ENCODE measurements around the gene ATXN2. TPM values are rescaled to one million over a fixed set of nuclear protein-coding genes. Genes with fewer than 3 reads are reported as not detected.
A peak's percentile ranks its signal among the peaks of the same experiment; 100 is the strongest.

The ATXN2 gene
- total RNA-seq, 1 experiment from 2014 or later, result 20.7 TPM

DNA sequence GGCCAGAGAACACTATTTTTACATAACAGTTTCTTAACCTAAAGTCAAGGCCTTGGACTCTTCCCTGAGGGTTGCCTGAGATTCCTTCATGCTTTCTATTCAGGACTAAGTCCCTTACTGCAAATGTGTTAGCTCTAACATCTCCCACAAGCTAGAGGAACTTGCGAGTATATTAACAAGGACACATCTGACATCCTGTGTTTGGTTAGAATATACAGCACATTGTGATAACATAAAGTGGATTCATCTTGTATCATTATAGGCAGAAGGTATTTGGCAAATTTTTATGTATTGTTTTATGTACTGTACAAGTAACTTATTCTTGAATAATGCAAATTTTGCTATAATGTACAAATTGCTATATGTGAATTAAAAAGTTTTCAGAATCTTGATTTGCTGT, 147.9 kb downstream of the ATXN2 start:
- no peak for DNase-seq (ENCODE audit: low read depth)

DNA sequence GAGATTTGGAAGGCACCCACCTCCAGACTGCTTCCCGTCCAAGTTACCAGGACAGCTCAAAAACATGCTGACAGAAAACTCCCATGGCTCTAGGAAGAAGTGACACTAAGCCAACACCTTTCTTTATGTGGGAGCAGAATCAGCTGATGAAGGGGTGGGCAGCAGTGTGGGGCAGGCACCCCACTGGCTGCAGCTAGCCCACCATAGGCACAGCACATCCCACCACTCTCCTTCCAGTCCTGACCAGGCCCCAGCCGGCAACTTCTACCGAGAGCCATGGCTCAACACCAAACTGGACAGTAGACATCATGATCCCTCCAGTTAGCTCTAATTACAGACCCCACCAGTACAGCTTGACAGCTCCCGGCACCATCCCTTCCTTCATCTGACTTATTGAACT, 148.4 kb downstream of the ATXN2 start:
- no peak for DNase-seq (ENCODE audit: low read depth)

DNA sequence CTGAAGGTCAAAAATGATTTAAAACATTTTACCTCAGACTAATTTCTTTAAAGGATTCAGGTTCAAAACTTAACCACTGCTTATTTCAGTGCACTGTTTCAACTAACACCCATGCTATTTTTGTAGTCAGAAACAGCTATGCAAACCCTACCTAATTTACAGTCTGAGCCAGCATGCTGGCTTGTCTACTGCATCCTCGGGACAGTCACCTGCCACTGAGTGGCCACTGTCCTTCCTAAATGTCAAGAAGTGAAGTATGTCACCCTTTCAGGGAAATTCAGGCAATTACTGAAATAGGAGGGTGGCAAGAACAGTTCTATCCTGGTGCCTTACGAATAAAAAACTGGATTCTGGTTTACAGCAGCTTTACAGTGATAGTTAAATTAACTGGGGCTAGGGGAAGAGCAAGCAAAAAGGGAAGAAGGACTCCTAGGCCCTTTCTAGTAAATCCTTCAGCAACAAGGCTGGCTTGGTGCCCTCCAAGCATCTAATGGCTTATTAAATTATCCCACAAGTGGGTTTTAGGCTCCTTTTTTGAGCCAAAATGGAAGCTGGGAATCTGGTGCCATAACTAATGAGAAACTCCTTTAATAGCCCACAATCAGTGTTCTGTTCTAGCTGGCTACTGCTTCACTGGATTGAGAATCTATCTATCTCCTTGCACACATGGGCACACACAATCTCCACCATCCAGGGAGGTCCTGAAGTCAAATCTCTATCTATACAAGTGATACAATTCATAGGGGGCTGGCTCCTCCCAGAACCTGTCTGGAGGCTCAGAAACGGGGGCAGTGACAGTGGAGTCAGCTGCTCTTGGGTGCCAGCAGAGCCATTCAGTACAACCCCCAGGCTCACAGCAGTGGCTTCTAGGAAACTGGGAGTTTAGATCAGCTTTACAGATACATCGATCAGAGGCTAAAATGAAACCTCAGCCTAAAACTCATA, 150.0 kb downstream of the ATXN2 start:
- DNase-seq (ENCODE audit: low read depth), result no peak

DNA sequence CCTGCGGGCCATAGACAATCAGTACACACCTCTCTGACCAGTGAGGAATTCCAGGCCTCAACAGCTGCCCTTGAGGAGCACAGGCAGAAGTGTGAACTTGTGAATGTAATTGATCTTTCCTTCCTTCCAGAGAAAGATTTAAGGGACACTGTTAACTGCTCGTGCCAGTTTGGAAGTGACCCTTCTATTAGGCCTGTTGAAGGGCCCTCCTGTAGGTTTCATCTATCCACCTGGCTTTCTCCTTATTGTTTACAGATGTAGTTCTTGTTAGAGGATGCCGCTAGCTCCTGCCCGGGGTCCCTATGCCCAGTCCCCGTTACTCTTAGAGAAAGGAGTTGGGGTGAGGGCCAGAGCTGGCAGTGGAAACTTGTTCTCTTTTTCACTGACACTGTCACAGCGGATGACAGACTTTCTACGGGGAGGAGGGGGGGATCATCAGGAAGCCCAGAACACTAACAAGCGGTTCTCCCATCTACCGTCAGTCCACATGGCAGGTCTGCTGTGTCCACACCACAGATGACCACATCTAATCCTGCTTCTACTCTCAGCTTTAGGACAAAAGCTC, 150.8 kb downstream of the ATXN2 start:
- no peak for DNase-seq (ENCODE audit: low read depth)

DNA sequence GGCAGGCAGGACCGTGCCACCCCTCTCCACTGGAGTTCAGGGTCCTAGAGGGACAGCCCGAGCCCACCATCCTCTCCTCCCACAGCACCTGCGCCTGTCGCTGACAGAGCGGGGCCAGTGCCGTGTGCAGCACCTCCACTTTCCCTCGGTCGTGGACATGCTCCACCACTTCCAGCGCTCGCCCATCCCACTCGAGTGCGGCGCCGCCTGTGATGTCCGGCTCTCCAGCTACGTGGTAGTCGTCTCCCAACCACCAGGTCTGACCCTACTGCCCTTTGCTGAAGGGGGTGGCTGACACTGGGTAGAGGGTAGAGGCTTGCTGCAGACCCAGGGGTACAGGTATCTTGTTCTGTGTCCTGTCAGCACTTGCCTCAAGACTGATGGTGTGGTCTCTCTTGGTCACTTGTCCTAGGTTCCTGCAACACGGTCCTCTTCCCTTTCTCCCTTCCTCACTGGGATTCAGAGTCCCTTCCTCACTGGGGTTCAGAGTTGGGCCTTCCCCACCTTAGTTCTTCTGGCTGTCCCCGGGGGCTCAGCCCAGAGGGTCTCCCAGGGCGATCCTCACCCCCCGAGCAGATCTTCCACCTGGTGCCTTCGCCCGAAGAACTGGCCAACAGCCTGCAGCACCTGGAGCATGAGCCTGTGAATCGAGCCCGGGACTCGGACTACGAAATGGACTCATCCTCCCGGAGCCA, 151.4 kb downstream of the ATXN2 start:
- DNase-seq (ENCODE audit: low read depth), result no peak

DNA sequence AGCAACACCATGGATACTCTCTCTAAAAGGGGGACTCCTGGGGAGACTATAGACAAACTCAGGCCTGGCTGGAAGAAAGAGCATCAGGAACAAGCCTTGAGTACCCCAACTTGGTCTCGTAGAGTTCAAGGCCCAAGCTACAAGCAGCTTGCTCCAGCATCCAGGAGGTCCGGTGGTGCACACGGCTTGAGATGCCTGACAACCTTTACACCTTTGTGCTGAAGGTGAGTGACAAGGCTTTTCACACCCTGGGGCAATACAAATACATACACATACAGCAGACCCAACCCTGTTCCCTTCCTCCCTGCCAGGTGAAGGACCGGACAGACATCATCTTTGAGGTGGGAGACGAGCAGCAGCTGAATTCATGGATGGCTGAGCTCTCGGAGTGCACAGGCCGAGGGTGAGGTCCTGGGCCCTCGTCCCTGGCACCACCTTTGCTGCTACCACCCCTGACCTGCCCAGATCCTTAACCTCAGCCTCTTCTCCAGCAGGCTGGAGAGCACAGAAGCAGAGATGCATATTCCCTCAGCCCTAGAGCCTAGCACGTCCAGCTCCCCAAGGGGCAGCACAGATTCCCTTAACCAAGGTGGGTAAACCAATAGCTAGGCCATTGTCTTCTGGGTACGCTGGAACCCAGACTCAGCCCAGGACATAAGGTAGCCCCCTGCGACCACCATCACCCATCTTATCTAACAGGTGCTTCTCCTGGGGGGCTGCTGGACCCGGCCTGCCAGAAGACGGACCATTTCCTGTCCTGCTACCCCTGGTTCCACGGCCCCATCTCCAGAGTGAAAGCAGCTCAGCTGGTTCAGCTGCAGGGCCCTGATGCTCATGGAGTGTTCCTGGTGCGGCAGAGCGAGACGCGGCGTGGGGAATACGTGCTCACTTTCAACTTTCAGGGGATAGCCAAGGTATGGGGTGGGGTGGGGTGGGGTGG, 152.2 kb downstream of the ATXN2 start:
- DNase-seq (ENCODE audit: low read depth), result no peak

DNA sequence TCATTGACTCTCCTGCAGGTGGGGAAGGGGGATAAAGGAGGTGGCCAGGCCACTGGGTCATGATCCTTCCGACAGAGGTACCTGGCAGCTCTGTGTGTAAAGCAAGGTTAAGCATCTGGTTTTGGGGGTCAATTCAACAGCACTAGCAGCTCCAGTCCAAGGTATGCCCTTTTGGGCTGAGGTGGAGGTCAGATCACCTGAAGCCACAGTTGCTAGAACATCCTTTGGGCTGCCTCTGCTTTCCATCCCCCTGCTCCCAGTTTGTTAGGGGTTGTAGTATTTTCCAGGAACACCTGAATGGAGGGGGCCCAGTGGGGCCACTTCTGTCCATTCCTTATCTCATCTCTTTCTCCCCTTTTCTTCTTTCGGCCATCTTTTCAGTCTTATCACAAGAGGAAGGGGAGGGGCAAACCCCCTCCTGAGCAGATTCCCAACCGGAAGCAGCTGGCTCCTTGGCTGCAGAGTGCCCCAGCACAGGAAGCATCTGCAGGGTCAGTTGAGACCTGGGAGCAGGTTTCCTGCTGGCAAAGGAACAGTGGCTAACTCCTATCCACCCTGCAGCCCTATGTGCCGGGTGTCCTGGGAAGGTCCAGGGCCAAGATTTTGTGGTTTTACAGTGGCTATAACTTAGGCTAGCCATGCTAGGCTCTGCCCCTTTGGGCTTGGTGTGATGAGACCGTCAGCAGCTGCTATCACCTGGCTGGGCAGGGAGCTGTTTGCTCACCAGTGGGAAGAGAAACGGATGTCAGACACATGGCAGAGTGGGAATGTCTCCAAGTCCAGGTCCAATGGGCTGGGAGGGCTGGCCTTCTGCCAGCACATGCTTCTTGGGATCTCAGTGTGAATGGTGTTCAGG, 153.2 kb downstream of the ATXN2 start:
- peak; percentile 63 for DNase-seq (ENCODE audit: low read depth)

DNA sequence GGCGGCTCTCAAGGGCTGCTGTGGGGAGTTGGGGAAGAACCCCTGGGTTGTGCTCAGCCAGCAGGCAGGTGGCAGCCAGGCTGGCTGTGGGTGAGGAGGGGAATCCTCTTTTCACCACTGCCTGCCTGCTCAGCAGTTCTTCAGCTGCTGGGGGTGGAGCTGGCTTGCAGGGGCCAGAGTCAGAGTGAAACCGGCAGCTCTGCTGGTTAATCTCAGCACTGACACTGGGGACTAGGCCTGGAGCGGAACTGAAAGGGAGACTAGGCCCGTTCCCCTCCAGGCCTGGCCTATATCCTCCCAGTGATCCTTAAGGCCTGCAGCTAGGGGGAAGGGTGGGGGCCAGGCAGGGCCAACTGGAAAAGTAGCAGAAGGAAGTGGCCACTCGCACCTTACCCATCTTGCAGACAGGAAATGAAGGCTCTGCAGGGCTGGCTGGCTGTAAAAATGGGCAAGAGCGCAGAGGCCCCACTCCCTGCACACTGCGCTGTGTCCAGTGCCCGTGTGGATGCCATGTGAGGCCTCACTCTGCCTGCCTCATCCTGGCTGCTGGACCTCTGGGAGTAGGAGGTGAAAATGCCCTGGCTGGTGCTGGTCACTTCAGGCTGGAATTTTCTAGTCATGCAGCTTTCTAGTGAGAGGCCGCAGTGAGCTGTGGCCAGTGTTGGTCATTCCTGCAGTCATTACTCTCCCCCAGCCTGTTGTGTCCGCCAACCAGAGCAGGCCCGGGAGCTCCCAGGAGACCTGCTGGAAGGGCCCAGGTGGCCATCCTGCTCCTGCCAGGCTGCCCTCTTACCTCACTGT, 154.0 kb downstream of the ATXN2 start:
- no peak for DNase-seq (ENCODE audit: low read depth)

DNA sequence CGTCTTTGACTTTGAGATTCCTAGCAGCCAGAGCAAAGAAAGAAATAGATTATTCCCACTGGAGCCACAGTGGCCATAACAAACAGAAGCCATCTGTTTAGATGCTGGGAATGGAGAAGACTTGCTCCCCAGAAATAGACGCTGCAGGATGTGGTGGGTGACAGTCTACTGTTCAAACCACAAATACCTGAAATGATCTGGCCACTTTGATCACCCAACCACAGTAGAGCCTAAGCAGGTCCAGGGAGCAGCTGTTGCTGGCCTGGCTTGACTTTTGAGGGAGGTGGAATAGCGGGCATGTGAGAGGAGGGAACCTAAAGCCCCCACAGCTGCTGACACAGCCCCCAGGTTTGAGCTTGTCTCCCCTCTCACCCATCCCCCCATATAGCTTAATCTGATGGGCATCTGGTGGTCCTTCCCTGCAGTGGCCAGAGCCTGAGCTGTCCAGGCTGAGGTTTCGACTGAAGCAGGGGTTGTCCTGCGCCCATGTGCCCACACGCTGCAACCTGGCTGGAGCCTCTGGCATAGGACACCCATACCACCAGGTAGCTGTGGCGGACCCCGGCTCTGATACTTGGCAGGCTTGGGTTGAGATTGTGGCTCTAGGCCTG, 154.7 kb downstream of the ATXN2 start:
- DNase-seq (ENCODE audit: low read depth), result peak; percentile 72

DNA sequence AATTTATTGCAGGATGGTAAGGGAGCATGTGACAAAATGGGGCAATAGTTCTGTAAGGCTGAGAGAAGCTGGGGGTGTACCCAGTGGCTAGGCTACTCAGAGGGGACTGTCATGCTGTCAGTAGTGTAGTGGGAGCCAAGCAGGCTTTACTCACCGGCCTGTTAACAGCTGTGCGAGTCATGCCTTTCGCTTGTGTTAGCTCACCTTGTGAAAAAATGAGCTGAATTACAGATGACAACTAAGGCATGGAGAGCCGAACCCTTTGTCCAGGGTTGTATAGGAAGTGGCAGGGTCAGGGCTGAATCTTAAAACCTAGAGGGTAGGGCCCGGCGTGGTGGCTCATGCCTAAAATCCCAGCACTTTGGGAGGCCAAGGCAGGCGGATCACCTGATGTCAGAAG, 155.5 kb downstream of the ATXN2 start:
- DNase-seq (ENCODE audit: low read depth), result peak; percentile 76

DNA sequence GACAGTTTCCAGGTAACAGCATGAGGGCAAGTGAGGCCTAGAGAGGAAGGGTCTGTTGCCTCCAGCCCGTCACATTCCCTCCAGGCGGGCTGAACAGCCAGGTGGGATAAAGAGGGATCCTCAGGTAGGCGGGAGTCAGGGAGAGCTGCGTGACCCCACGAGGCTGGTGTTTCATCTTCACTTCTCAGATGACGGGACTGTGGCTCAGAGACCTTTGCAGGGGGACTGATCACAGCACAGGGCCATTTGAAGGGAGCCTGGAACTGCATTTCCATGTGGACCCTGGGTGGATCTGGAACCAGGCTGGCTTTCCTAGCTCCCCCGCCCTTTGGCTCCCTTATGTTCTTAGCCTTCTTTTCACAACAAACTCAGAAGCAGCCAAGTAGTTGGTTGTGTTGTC, 156.0 kb downstream of the ATXN2 start:
- DNase-seq (ENCODE audit: low read depth), result no peak

DNA sequence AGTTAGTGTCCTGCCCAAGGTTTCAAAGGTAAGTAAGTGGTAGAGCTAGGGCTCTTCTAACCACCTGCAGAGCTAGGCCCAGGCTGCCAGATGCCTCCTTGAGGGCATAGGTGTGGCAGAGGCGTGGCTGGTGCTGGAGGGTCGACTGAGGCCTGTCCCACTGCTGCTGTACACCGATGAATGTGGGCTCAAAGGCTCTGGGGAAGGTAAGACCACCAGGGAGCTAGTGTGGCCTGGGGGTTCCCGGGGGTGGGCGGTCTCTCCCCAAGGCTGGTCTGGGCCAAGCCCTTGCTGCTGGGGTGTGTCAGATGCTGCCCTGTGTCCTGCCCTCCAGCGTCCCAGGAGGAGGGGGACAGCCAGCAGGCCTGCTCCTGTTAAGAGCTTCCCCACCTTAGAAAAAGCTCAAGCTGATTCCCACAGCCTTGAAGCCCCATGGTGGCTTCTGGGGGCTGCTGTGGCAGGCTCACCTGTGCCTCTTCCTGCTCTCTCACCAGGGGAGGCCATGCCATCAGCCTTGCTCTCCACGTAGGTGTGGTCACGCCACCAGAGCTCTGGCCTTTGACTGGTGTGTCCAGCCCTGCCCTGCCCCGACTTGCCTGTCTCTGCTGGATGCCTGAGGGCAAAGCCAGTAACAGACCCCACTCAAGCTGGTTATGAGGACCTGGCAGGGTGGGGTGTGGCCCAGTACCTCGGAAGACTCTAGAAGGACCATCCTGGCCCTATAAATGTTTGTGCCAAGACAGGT, 156.6 kb downstream of the ATXN2 start:
- DNase-seq (ENCODE audit: low read depth), result no peak

DNA sequence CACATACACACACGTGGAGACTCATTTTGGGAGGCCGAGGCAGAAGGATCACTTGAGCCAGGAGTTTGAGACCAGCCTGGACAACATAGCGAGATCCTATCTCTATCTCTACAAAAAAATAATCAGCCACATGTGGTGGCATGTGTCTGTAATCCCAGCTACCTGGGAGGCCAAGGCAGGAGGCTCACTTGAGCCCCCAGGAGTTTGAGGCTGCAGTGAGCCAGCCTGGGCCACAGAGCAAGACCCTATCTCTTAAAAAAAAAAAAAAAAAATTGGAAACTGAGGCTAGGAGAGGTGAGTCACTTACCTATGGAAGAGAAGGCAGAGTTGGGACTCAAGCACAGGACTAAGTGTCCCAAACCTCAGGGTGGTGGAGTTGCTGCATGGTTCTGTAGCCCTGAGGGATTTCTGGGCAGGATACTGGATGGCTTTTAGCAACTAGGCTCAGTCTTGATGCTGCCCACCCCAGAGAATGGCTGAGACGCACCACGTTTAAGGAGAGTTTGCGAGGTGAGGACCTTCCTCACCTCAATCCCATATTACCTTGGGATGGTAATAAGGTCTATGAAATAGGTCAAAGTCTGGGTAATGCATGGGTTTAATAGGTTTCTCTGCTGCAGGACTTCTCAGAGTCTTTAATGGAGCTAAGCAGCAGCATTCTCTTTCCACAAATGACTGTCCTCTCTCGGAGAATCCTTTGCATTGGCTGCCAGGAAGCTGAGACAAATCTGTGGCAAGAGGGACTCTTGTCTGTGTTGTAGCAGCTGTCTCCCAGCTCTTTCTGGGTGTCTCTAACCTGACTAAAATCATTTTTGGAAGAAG, 157.8 kb downstream of the ATXN2 start:
- DNase-seq (ENCODE audit: low read depth), result no peak

DNA sequence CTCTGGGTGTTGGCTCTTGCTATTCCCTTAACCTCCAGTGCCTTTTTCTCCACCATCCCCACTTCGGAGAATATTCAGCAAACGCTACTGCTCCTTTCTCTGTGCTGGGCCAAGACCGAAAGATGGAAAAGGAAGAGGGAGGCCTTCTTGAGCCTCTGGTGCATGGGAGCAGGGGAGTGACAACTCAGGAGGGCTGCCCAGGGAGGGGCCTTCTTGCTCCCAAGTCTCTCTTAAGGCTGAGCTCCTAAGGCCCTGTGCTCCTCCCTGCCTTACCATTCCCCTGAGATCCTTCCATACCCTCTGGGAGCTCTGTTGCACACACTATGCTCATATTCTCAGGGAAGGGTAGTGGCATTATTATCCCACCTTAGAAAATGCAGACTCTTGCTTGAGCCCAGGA, 158.5 kb downstream of the ATXN2 start:
- no peak for DNase-seq (ENCODE audit: low read depth)

DNA sequence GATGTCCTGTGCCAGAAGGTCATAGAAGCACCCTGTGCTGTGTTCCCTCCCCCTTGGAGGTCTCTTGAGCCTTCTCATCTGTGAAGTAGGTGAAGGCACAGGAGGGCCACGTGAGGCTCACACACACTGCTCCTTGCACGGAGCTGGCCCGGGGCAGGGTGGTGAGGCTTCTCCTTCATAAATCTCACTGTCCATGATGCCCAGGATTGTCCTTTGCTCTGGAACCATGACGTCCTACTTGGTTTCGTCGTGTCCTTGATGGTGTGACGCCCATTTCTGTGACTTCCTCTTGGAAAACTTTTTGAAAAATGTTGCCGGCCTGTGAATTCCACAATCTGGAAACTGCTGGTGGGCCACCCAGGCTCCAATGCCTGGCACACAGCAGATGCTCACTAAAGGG, 159.0 kb downstream of the ATXN2 start:
- no peak for DNase-seq (ENCODE audit: low read depth)

DNA sequence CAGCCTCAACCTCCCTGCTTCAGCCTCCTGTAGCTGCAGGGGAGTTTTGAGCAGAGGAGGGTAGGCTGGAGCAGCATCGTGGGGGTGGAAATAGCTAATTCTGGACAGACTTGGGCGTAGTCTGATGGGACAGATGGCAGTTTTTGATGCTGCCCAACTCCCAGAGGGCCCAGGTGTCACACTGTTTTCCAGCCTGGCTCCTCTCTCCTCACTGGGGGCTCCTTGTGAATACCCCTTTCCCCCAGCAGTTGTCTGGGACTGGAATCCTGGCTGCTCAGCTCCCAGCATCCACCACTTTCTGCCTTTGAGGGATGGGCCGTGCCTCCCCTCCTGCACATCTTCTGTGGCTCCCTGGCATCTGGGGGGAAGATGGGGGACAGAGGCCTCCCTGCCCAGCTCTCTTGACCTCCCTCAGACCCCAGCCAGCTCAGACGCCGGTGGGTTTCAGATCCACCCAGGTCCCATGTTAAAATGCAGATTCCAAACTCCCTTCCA, 159.4 kb downstream of the ATXN2 start:
- no peak for DNase-seq (ENCODE audit: low read depth)

DNA sequence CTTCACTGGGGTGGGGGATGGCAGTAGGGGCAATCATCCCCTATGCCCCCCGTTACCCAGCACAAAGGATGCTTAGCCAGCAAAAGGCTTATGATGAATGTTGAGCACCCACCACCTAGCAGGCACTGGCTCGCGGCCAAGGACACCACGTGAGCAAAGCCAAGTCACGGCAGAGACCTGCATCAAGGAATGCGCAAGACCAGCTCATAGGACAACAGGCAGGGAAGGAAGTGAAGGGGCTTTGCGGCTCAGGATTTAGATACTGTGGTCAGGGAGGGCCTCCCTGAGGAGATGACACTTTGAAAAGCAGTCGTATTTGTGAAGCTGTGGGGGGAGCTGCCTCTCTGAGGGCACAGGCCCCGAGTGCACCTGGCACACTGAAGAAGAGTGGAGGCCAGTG, 160.6 kb downstream of the ATXN2 start:
- DNase-seq (ENCODE audit: low read depth), result peak; percentile 63

Measured in M059J (cell line).